Thymus (tissue), 11 donors: ENCODE results near the gene NPR2. TPM values are rescaled to one million over a fixed set of nuclear protein-coding genes. Genes with fewer than 3 reads are reported as not detected.

Experiments used
- DNase-seq, 9 donors: peaks; one replicate each; pipeline ENCODE4 v3.0.0-alpha.2; 2013; ENCODE audit warnings: low spot score in 9 of 9, low read depth in 6 of 9, missing footprints in 1 of 9
- H3K27ac ChIP-seq, 2 donors: one replicate each; pipeline ENCODE4 v1.5.1; 2013; ENCODE audit warnings: control low read depth in 1 of 2, low read depth in 1 of 2, low read length in 1 of 2, mild to moderate bottlenecking in 1 of 2, moderate library complexity in 1 of 2
- H3K27me3 ChIP-seq, 2 donors: one replicate each; pipeline ENCODE4 v1.5.1; 2013; ENCODE audit warnings: low read length in 1 of 2; ENCODE audit not compliant: control insufficient read depth in 2 of 2, insufficient read depth in 1 of 2
- H3K36me3 ChIP-seq, 2 donors: one replicate each; pipeline ENCODE4 v1.5.1; 2013; ENCODE audit warnings: low read length in 1 of 2, mild to moderate bottlenecking in 1 of 2, moderate library complexity in 1 of 2; ENCODE audit not compliant: control insufficient read depth in 2 of 2, insufficient read depth in 2 of 2
- H3K4me1 ChIP-seq, 2 donors: one replicate each; pipeline ENCODE4 v1.5.1; 2013; ENCODE audit warnings: low read length in 2 of 2; ENCODE audit not compliant: control insufficient read depth in 2 of 2, insufficient read depth in 2 of 2
- H3K4me3 ChIP-seq, 2 donors: one replicate each; pipeline ENCODE4 v1.5.1; 2013; ENCODE audit warnings: low read length in 2 of 2, control low read depth in 1 of 2, mild to moderate bottlenecking in 1 of 2
- H3K9me3 ChIP-seq, 2 donors: one replicate each; pipeline ENCODE4 v1.5.1; 2013; ENCODE audit warnings: low read length in 1 of 2, mild to moderate bottlenecking in 1 of 2; ENCODE audit not compliant: control insufficient read depth in 2 of 2, insufficient read depth in 1 of 2
- WGBS: extraction: QIAGEN DNeasy Blood & Tissue Kit; methylation state at CpG from one replicate; pipeline ENCODE4 v1.1.7; 2013; 5-methylcytosine and 5-hydroxymethylcytosine counted together
- polyA plus RNA-seq: library from polyadenylated mRNA; stranded (reverse); fragments of 200-250 nt; gene quantifications from one replicate; pipeline ENCODE4 v1.2.3, GENCODE V29; 2013
- total RNA-seq: library from RNA; stranded (reverse); fragments of 120-200 nt; gene quantifications from one replicate; pipeline ENCODE4 v1.2.4, GENCODE V29; 2013
- donor health status: healthy.

NPR2 gene
- total and polyA plus RNA-seq, 2 donors = 4.3 to 9.3 TPM

- H3K9me3 ChIP-seq = peaks cover 0 to 7% of the 10 kb centered on the region in 2 donors
- H3K4me3 ChIP-seq = peak within 1 kb of the TSS; percentile 82 to 84
- H3K36me3 ChIP-seq = peaks cover 0 to under 1% of the 10 kb centered on the region in 2 donors
- peaks cover 26 to 38% of the 10 kb centered on the region in 2 donors for H3K4me1 ChIP-seq
- under 1% methylated on average over 52 of the region's 52 CpGs for WGBS
- H3K27me3 ChIP-seq = no peaks in the 10 kb centered on the region
- peak; percentile 97 to 99 (median 98) for DNase-seq
- peak within 1 kb of the TSS; percentile 90 to 92 for H3K27ac ChIP-seq
These were observed 23.6 kb downstream of the NPR2 start, which contains the start of gene HINT2 for GRCh38 chr9:35814841-35815543. Gene HINT2 (minus strand): TSS chr9:35815042. CDS start chr9:35814979, 63 bp downstream.

GRCh38 chr9:35816708-35817107 is 25.3 kb downstream of the NPR2 start:
- H3K9me3 ChIP-seq = peaks cover 0 to 4% of the 10 kb centered on the region in 2 donors
- WGBS = 89% methylated on average over 1 of the region's 1 CpG
- peaks cover 18 to 25% of the 10 kb centered on the region in 2 donors for H3K4me1 ChIP-seq
- H3K27ac ChIP-seq = no peak overlapping the region
- no peaks in the 10 kb centered on the region for H3K36me3 ChIP-seq
- no peak for DNase-seq
- no peak overlapping the region for H3K4me3 ChIP-seq
- H3K27me3 ChIP-seq = no peaks in the 10 kb centered on the region

GRCh38 chr9:35818341-35818740 is 26.9 kb downstream of the NPR2 start:
- WGBS = 93% methylated on average over 3 of the region's 3 CpGs

GRCh38 chr9:35820076-35820475 is 28.7 kb downstream of the NPR2 start:
- no peaks in the 10 kb centered on the region for H3K27me3 ChIP-seq

More at GRCh38 chr9:35818341-35818740, 26.9 kb downstream of the NPR2 start:
- Histone ChIP-seq H3K27ac (no peak overlapping the region), H3K4me3 (no peak overlapping the region), H3K4me1 (peaks cover 7 to 9% of the 10 kb centered on the region in 2 donors), H3K9me3 (peaks cover 0 to 4% of the 10 kb centered on the region in 2 donors), H3K36me3 (no peaks in the 10 kb centered on the region), H3K27me3 (no peaks in the 10 kb centered on the region)
- DNase-seq = no peak

GRCh38 chr9:35822926-35823325 is 31.5 kb downstream of the NPR2 start:
- H3K27ac ChIP-seq = no peak overlapping the region
- H3K4me1 ChIP-seq = peaks cover 3 to 5% of the 10 kb centered on the region in 2 donors
- H3K36me3 ChIP-seq = no peaks in the 10 kb centered on the region
- H3K27me3 ChIP-seq = no peaks in the 10 kb centered on the region
- no peak overlapping the region for H3K4me3 ChIP-seq
- no peak for DNase-seq
- H3K9me3 ChIP-seq = no peaks in the 10 kb centered on the region

More at GRCh38 chr9:35820076-35820475, 28.7 kb downstream of the NPR2 start:
- Histone ChIP-seq H3K36me3 (no peaks in the 10 kb centered on the region), H3K4me3 (no peak overlapping the region), H3K4me1 (no peaks in the 10 kb centered on the region), H3K9me3 (no peaks in the 10 kb centered on the region), H3K27ac (no peak overlapping the region)
- DNase-seq = no peak

GRCh38 chr9:35826071-35826701 is 34.8 kb downstream of the NPR2 start:
- H3K4me1 ChIP-seq = peaks cover 7 to 19% of the 10 kb centered on the region in 2 donors
- no peaks in the 10 kb centered on the region for H3K9me3 ChIP-seq
- WGBS = 33% methylated on average over 4 of the region's 4 CpGs
- no peaks in the 10 kb centered on the region for H3K36me3 ChIP-seq
- H3K4me3 ChIP-seq = no peak overlapping the region
- DNase-seq = peak in 4 of 9 donors; percentile 49 to 80 (median 60)
- no peaks in the 10 kb centered on the region for H3K27me3 ChIP-seq
- no peak overlapping the region for H3K27ac ChIP-seq

- Histone ChIP-seq H3K4me3 (no peak overlapping the region), H3K9me3 (no peaks in the 10 kb centered on the region), H3K36me3 (no peaks in the 10 kb centered on the region), H3K27me3 (no peaks in the 10 kb centered on the region), H3K4me1 (peaks cover 7 to 19% of the 10 kb centered on the region in 2 donors), H3K27ac (no peak overlapping the region)
- 96% methylated on average over 3 of the region's 3 CpGs for WGBS
- DNase-seq = no peak
These were observed 36.1 kb downstream of the NPR2 start for GRCh38 chr9:35827486-35827885.

GRCh38 chr9:35828716-35829083 is 37.3 kb downstream of the NPR2 start, which contains the start of gene FAM221B:
Gene FAM221B (minus strand): TSS chr9:35828732. CDS start chr9:35826161, 2,571 bp downstream.
- Histone ChIP-seq H3K36me3 (no peaks in the 10 kb centered on the region), H3K4me3 (peak within 1 kb of the TSS; percentile 60 to 68), H3K9me3 (no peaks in the 10 kb centered on the region), H3K4me1 (peaks cover 10 to 29% of the 10 kb centered on the region in 2 donors), H3K27me3 (no peaks in the 10 kb centered on the region), H3K27ac (peak within 1 kb of the TSS; percentile 66 to 72)
- no peak for DNase-seq
- 1% methylated on average over 21 of the region's 21 CpGs for WGBS

GRCh38 chr9:35829084-35829763 is 37.8 kb downstream of the NPR2 start, which contains the start of gene TMEM8B:
Gene TMEM8B (plus strand): TSS chr9:35829228. CDS start chr9:35829448, 220 bp downstream.
- Histone ChIP-seq H3K27me3 (no peaks in the 10 kb centered on the region), H3K36me3 (no peaks in the 10 kb centered on the region), H3K27ac (peak within 1 kb of the TSS; percentile 66 to 72), H3K9me3 (no peaks in the 10 kb centered on the region), H3K4me3 (peak within 1 kb of the TSS; percentile 60 to 68), H3K4me1 (peaks cover 13 to 35% of the 10 kb centered on the region in 2 donors)
- peak; percentile 73 to 97 (median 93) for DNase-seq
- 2% methylated on average over 53 of the region's 53 CpGs for WGBS
